Pancreas (tissue), 10 donors: ENCODE data around the gene ACOT13. TPM values are rescaled to one million over a fixed set of nuclear protein-coding genes. Genes with fewer than 3 reads are reported as not detected.
"Not testable (repeated sequence)": the region's sequence is repeated elsewhere in the genome, so short reads cannot be mapped to it uniquely, and the experiment has no call there.

Experiments
- ATAC-seq, 4 donors: fragments of 200-7000 bp; cut with Tn5 transposase; one replicate each; pipeline versions ENCODE4 v1.8.0 to v1.9.1; 2020; ENCODE audit warnings: mild to moderate bottlenecking in 4 of 4, moderate library complexity in 4 of 4
- DNase-seq, 6 donors: peaks; one replicate each; pipeline ENCODE4 v3.0.0-alpha.2; 2020
- FAIRE-seq: peaks from 2 replicates; lab custom pipeline; 2012; peaks lifted over from hg19 to GRCh38; lab: Jason Lieb, UNC
- H3K27ac ChIP-seq, 4 donors: fragments of 200-600 bp; sonication (generic); 1 replicate in 3 of 4; 2 replicates in 1 of 4; pipeline versions ENCODE4 v1.5.0 to v1.8.0; 2020
- H3K27me3 ChIP-seq, 4 donors: fragments of 200-600 bp; one replicate each; pipeline ENCODE4 v1.8.0; 2021
- H3K36me3 ChIP-seq, 3 donors: fragments of 200-600 bp; sonication (generic) in 1 of 3; one replicate each; pipeline versions ENCODE4 v1.5.0 to v1.8.0; 2020 to 2021
- H3K4me1 ChIP-seq, 3 donors: fragments of 200-600 bp; one replicate each; pipeline ENCODE4 v1.8.0; 2021
- H3K4me3 ChIP-seq, 4 donors: fragments of 200-600 bp; sonication (generic) in 2 of 4; one replicate each; pipeline versions ENCODE4 v1.5.0 to v1.8.0; 2020 to 2021
- H3K9me3 ChIP-seq, 4 donors: fragments of 200-600 bp; one replicate each; pipeline ENCODE4 v1.8.0; 2021
- WGBS, 2 donors: extraction: QIAGEN DNeasy Blood & Tissue Kit; methylation state at CpG; one replicate each; pipeline ENCODE4 v1.1.7; 2013; 5-methylcytosine and 5-hydroxymethylcytosine counted together
- intact Hi-C, 3 donors: fragments of 100-400 bp; cut with DNase I; formaldehyde crosslinking; loops; one replicate each; pipeline versions ENCODE4 v1.11.1 to v1.14.2; 2022
- polyA plus RNA-seq, 2 donors: library from polyadenylated mRNA; stranded (reverse); fragments of 200-250 nt; gene quantifications; one replicate each; pipeline ENCODE4 v1.2.3, GENCODE V29; 2013
- total RNA-seq, 6 donors: library from RNA; stranded (reverse); fragmentation: NEBNext Ultra II Directional in 4 of 6; extraction: Animal tissue kit (Norgen Biotek cat#: 25700) in 4 of 6; gene quantifications; one replicate each; pipeline versions ENCODE4 v1.2.1 to v1.2.4, GENCODE V29; 2021 to 2023
- TF ChIP-seq, protein P1 (sequence below), 4 donors: fragments of 200-600 bp; sonication (generic) in 3 of 4; IDR thresholded peaks; one replicate each; pipeline versions ENCODE4 v1.5.0 to v1.8.0; 2021; ENCODE audit warnings: antibody characterized with exemption in 4 of 4
- donor health status: healthy with polysubstance abuse.
- donor health status: DM: no; HTN: no; CAD: no; lungs with moderate emphysema.
- donor health status: DM: no; HTN: no; CAD: no.
- donor health status: control.
- donor health status: control.
- donor health status: Bipolar disorder and iron deficiency.
- donor health status: DM: yes; HTN: yes; CAD: no.
- donor health status: DM: no; HTN: no; CAD: no.
- donor health status: DM: no; HTN: no; CAD: no.
- donor health status: DM: yes; HTN: yes; CAD: no.

ACOT13 gene
- total and polyA plus RNA-seq, 8 donors, result 7.1 to 17.7 (median 10.2) TPM

DNA sequence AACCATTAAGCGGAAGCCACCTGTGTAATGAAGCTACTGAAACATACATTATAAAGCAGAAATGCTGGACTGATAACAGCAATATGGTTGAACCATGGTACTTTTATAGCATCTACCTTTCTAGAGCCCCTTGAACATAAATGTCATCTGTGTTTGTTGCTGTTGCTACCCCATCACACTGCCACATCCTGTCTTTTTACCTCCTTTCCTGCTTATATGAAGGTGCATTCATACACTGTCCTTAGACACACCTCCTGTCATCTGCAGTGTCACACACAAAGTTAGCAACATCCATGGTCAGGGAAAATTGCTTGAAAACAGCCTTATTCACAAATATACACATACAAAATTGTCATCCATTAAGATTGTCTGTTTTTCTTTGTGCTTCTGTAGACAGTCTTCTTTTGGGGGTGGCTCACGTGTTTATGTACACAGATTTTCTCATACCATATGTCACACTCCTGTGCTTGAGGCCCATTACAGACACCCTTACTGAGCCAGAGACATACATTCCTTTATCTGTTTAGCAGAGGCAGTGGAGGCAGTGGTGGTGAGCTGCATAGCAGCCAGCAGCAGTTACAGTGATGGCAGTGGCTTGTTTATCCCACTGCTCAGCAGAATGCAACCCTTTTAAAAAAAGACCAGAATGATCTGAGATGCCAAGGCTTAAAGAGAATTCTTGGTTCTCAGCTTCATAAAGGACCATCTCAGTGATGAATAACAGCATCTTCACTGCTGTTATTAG is 26.1 kb downstream of the ACOT13 start:
- TF ChIP-seq, protein P1, sequence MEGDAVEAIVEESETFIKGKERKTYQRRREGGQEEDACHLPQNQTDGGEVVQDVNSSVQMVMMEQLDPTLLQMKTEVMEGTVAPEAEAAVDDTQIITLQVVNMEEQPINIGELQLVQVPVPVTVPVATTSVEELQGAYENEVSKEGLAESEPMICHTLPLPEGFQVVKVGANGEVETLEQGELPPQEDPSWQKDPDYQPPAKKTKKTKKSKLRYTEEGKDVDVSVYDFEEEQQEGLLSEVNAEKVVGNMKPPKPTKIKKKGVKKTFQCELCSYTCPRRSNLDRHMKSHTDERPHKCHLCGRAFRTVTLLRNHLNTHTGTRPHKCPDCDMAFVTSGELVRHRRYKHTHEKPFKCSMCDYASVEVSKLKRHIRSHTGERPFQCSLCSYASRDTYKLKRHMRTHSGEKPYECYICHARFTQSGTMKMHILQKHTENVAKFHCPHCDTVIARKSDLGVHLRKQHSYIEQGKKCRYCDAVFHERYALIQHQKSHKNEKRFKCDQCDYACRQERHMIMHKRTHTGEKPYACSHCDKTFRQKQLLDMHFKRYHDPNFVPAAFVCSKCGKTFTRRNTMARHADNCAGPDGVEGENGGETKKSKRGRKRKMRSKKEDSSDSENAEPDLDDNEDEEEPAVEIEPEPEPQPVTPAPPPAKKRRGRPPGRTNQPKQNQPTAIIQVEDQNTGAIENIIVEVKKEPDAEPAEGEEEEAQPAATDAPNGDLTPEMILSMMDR (IDR thresholded peaks at IDR 0.05), result no peak
- ATAC-seq, result no peak
- H3K4me1 ChIP-seq, result peaks cover 0 to 3% (median 0%) of the 10 kb centered on the region in 3 donors
- H3K4me3 ChIP-seq, result no peak overlapping the region
- intact Hi-C loops, result loop anchor here in 1 of 3 donors (5.0 kb wide), 1 partner anchor 111 kb away; no protein-coding TSS in a partner anchor
- 86 to 88% methylated on average over 2 of the region's 2 CpGs for WGBS, 2 donors
- FAIRE-seq, result no peak
- H3K36me3 ChIP-seq, result no peaks in the 10 kb centered on the region
- no peak overlapping the region for H3K27ac ChIP-seq
- H3K27me3 ChIP-seq, result no peaks in the 10 kb centered on the region
- DNase-seq, result no peak
- no peaks in the 10 kb centered on the region for H3K9me3 ChIP-seq

DNA sequence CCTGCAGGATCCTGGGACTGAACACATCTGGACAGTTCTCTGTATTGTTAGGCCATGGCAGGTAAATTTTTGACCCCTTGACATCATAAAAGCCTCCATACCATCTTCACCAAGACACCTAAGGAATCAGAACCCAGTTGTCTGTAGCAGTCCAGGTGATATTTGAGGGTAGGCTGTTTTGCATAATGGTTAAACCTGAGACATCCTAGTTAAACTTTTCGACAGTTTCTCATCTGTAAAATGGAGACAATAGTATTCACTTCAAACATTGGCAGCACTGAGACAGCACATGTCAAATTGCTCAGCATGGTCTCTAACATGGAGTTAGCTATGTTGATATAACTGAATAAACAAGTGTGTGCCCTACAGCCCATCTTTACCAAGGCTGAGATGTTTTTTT is 27.3 kb downstream of the ACOT13 start:
- Histone ChIP-seq H3K4me3 (no peak overlapping the region), H3K9me3 (no peaks in the 10 kb centered on the region), H3K4me1 (peaks cover 0 to 3% (median 0%) of the 10 kb centered on the region in 3 donors), H3K27ac (no peak overlapping the region), H3K27me3 (no peaks in the 10 kb centered on the region), H3K36me3 (no peaks in the 10 kb centered on the region)
- DNase-seq, result no peak
- 75 to 79% methylated on average over 1 of the region's 1 CpG for WGBS, 2 donors
- no peak for ATAC-seq
- TF ChIP-seq, protein P1 (IDR thresholded peaks at IDR 0.05), result no peak
- FAIRE-seq, result no peak
- intact Hi-C loops, result loop anchor here in 1 of 3 donors (5.0 kb wide), 1 partner anchor 112 kb away; no protein-coding TSS in a partner anchor

DNA sequence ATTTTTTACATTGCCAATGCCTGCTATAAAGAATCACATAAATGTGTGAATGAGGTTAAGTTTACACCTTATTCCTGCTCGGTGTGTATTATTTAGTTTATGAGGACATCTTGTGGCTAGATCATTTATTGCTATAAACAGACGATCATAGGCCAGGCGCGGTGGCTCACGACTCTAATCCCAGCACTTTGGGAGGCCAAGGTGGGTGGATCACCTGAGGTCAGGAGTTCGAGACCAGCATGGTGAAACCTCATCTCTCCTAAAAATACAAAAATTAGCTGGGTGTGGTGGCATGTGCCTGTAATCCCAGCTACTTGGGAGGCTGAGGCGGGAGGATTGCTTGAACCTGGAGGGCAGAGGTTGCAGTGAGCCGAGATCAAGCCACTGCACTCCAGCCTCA is 28.8 kb downstream of the ACOT13 start:
- not testable (repeated sequence) for H3K36me3 ChIP-seq, H3K27ac ChIP-seq, H3K9me3 ChIP-seq, H3K27me3 ChIP-seq, H3K4me3 ChIP-seq
- peaks cover 0 to 12% (median 9%) of the 10 kb centered on the region in 3 donors for H3K4me1 ChIP-seq
- DNase-seq, result peak in 5 of 6 donors; percentile 20 to 61 (median 55)
- ATAC-seq, result peak; percentile 77 to 94 (median 90)
- FAIRE-seq, result peak; percentile 64
- WGBS, 2 donors, result 25% methylated on average over 8 of the region's 8 CpGs
- intact Hi-C loops, result loop anchor here in 1 of 3 donors (5.0 kb wide), 1 partner anchor 113 kb away; no protein-coding TSS in a partner anchor
- TF ChIP-seq, protein P1 (IDR thresholded peaks at IDR 0.05), result peak in 3 of 4 donors; percentile 13 to 33 (median 25)

DNA sequence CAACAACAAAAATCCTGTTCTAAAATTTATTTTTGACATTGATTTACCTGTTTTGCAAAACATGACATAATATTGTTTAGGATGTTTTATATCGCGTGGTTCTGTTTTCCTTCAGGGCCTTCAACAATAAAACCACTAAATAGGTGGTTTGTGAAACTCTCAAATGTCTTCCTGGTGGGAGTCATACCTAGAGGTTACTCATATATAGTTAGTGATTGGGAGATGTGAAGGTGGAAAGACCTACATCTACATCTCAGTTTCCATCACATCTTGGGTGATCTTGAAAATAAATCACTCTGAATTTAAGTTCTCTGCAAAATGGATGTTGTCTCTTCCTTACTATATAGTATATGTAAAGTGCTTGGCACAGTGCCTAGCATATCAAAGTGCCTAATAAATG is 29.2 kb downstream of the ACOT13 start:
- Histone ChIP-seq H3K4me3 (no peak overlapping the region), H3K36me3 (no peaks in the 10 kb centered on the region), H3K27me3 (no peaks in the 10 kb centered on the region), H3K9me3 (no peaks in the 10 kb centered on the region), H3K27ac (no peak overlapping the region), H3K4me1 (peaks cover 0 to 12% (median 9%) of the 10 kb centered on the region in 3 donors)
- intact Hi-C loops, result loop anchor here in 1 of 3 donors (5.0 kb wide), 1 partner anchor 114 kb away; no protein-coding TSS in a partner anchor
- TF ChIP-seq, protein P1 (IDR thresholded peaks at IDR 0.05), result no peak
- 80 to 84% methylated on average over 2 of the region's 2 CpGs for WGBS, 2 donors
- no peak for FAIRE-seq
- ATAC-seq, result no peak
- no peak for DNase-seq
